DND-41 (cell line): ENCODE data around the gene FOXP4.

Experiments used
- ATAC-seq: fragments of 200-7000 bp; cut with Tn5 transposase; 3 replicates; pipeline ENCODE4 v1.9.1; 2021; ENCODE audit warnings: low read depth; ENCODE audit not compliant: insufficient read depth
- DNase-seq: peaks from one replicate; pipeline ENCODE4 v3.0.0-alpha.2; 2020
- H2AFZ ChIP-seq: 2 replicates; pipeline ENCODE4 v1.6.0; 2012; ENCODE audit warnings: low read depth, low read length
- H3K27ac ChIP-seq: 2 replicates; pipeline ENCODE4 v1.5.1; 2012; ENCODE audit warnings: low read length, inconsistent platforms
- H3K27me3 ChIP-seq: fragments of 200-600 bp; sonication (generic); 2 replicates; pipeline ENCODE4 v1.6.0; 2012; ENCODE audit warnings: low read length, mild to moderate bottlenecking, inconsistent platforms; ENCODE audit not compliant: insufficient read depth, poor library complexity
- H3K36me3 ChIP-seq: 2 replicates; pipeline ENCODE4 v1.5.1; 2012; ENCODE audit warnings: low read length, inconsistent platforms; ENCODE audit not compliant: insufficient read depth
- H3K4me1 ChIP-seq: 2 replicates; pipeline ENCODE4 v1.5.1; 2012; ENCODE audit warnings: mild to moderate bottlenecking, low read length; ENCODE audit not compliant: insufficient read depth
- H3K4me2 ChIP-seq: 2 replicates; pipeline ENCODE4 v1.6.0; 2012; ENCODE audit warnings: mild to moderate bottlenecking, moderate library complexity, low read length, inconsistent platforms; ENCODE audit not compliant: insufficient read depth
- H3K4me3 ChIP-seq, 2 experiments: fragments of 200-600 bp in 1 of 2; shearing (Covaris generic) in 1 of 2; 2 replicates each; pipeline ENCODE4 v1.5.1; 2012 to 2016; ENCODE audit warnings: inconsistent platforms in 2 of 2, low read length in 2 of 2, mild to moderate bottlenecking in 2 of 2, low read depth in 1 of 2, moderate library complexity in 1 of 2
- H3K79me2 ChIP-seq: 2 replicates; pipeline ENCODE4 v1.6.0; 2012; ENCODE audit warnings: low read length, inconsistent platforms; ENCODE audit not compliant: insufficient read depth
- H3K9ac ChIP-seq: 2 replicates; pipeline ENCODE4 v1.6.0; 2012; ENCODE audit warnings: low read depth, mild to moderate bottlenecking, inconsistent platforms, low read length, moderate library complexity
- H3K9me3 ChIP-seq: 2 replicates; pipeline ENCODE4 v1.5.1; 2012; ENCODE audit warnings: low read length, moderate library complexity, mild to moderate bottlenecking, inconsistent platforms; ENCODE audit not compliant: insufficient read depth, severe bottlenecking
- H4K20me1 ChIP-seq: 2 replicates; pipeline ENCODE4 v1.6.0; 2012; ENCODE audit warnings: low read length; ENCODE audit not compliant: insufficient read depth
- EZH2 ChIP-seq: IDR thresholded peaks from 3 replicates; pipeline ENCODE4 v1.6.1; 2012; ENCODE audit warnings: borderline replicate concordance, low read depth, mild to moderate bottlenecking, moderate library complexity, low read length, inconsistent platforms; ENCODE audit not compliant: severe bottlenecking
- TF ChIP-seq, protein P1 (sequence below): IDR thresholded peaks from 2 replicates; pipeline ENCODE4 v1.5.1; 2012; ENCODE audit warnings: borderline replicate concordance, low read length, moderate library complexity, mild to moderate bottlenecking; ENCODE audit not compliant: poor library complexity, severe bottlenecking; ENCODE audit errors: extremely low read depth

The FOXP4 gene

GRCh38 chr6:41607036-41607435, 60.9 kb downstream of the FOXP4 start:
- ATAC-seq: no peak
- Histone ChIP-seq H3K36me3 (no peaks in the 10 kb centered on the region), H3K27ac (no peak overlapping the region), H3K9me3 (no peaks in the 10 kb centered on the region), H2AFZ (no peak overlapping the region), H3K27me3 (no peaks in the 10 kb centered on the region), H3K4me3 (no peak overlapping the region), H3K4me1 (peaks cover 13% of the 10 kb centered on the region), H4K20me1 (no peaks in the 10 kb centered on the region), H3K4me2 (no peak overlapping the region), H3K79me2 (no peaks in the 10 kb centered on the region), H3K9ac (no peak overlapping the region)
- no peak for TF ChIP-seq EZH2
- DNase-seq: no peak

DNA sequence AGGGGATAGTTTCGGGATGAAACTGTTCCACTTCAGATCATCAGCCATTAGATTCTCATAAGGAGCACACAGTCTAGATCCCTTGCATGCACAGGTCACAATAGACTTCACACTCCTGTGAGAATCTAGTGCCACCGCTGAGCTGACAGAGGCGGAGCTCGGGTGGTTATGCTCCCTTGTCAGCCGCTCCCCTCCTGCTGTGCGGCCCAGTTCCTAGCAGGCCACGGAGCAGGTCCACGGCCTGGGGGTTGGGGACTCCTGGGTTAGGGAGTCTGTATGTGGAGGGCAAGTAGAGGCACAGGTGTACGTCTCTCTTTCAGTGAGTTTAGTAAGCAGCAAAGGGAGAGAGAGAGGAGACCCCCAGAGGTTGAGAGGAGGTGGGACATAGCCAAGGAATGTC, 61.6 kb downstream of the FOXP4 start:
- Histone ChIP-seq H3K4me2 (no peak overlapping the region), H3K36me3 (no peaks in the 10 kb centered on the region), H3K4me1 (peaks cover 8% of the 10 kb centered on the region), H3K27ac (no peak overlapping the region), H3K9me3 (no peaks in the 10 kb centered on the region), H3K27me3 (no peaks in the 10 kb centered on the region), H3K9ac (no peak overlapping the region), H3K4me3 (no peak overlapping the region), H4K20me1 (no peaks in the 10 kb centered on the region), H2AFZ (no peak overlapping the region), H3K79me2 (no peaks in the 10 kb centered on the region)
- TF ChIP-seq, protein P1, sequence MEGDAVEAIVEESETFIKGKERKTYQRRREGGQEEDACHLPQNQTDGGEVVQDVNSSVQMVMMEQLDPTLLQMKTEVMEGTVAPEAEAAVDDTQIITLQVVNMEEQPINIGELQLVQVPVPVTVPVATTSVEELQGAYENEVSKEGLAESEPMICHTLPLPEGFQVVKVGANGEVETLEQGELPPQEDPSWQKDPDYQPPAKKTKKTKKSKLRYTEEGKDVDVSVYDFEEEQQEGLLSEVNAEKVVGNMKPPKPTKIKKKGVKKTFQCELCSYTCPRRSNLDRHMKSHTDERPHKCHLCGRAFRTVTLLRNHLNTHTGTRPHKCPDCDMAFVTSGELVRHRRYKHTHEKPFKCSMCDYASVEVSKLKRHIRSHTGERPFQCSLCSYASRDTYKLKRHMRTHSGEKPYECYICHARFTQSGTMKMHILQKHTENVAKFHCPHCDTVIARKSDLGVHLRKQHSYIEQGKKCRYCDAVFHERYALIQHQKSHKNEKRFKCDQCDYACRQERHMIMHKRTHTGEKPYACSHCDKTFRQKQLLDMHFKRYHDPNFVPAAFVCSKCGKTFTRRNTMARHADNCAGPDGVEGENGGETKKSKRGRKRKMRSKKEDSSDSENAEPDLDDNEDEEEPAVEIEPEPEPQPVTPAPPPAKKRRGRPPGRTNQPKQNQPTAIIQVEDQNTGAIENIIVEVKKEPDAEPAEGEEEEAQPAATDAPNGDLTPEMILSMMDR: no peak
- no peak for TF ChIP-seq EZH2
- DNase-seq: no peak
- no peak for ATAC-seq

DNA sequence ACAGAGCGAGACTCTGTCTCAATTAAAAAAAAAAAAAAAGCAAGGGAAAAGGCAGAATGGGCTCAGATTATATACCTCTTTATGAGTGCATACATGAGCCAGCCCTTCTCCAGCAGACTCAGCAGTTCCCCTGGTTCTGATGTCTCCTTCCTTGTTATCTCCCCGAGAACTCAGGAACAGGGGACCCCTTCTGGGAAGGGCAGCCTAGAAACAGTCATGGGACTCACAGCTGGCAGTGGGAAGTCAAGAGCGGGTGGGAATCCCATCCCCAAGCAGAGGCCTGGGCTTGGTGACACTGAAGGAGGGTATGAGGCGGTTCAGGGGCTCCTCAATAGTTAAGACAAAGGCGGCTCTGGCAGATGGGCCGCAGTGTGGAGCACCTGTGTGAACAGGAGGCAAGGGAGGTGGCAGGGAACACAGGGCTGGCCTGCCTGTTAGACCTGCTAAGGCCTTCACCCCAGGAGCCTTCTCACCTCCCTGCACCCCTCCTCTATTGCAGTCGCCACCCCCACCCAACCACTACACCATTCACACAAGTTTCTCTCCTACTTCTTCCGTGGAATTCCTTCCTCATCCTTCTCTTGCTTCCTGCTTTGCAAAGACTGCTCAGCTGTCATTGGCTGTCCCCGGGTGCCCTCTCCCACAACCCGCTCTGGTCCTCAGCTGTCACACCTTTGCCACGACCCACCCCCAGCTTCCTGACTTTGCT, 62.4 kb downstream of the FOXP4 start:
- no peak overlapping the region for H3K4me2 ChIP-seq
- H3K79me2 ChIP-seq: no peaks in the 10 kb centered on the region
- H4K20me1 ChIP-seq: no peaks in the 10 kb centered on the region
- no peak overlapping the region for H3K4me3 ChIP-seq
- H3K9me3 ChIP-seq: no peaks in the 10 kb centered on the region
- no peaks in the 10 kb centered on the region for H3K4me1 ChIP-seq
- no peaks in the 10 kb centered on the region for H3K27me3 ChIP-seq
- DNase-seq (no peak), ATAC-seq (no peak)
- no peaks in the 10 kb centered on the region for H3K36me3 ChIP-seq
- TF ChIP-seq, protein P1: no peak
- no peak for TF ChIP-seq EZH2
- H2AFZ ChIP-seq: no peak overlapping the region
- no peak overlapping the region for H3K9ac ChIP-seq
- no peak overlapping the region for H3K27ac ChIP-seq

DNA sequence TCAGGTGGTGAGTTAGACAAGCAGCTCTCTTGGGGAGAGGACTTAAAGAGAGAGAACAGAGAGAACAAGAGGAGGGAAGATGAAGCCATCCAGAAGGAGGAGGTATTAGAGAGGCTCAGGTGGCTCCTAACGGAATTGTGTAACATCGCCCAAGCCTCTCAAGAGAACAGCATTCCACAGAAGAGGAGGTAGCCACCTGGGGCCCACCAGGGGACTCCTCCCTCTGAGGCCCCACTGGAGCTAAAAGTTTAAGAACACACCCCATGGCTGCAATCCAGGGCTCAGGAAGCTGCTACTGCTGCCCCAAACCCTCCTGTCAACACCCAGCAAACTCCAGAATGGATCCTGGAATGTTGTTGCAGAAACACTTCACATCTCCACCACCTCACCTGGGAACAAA, 68.5 kb downstream of the FOXP4 start:
- H3K4me2 ChIP-seq: no peak overlapping the region
- H3K27ac ChIP-seq: no peak overlapping the region
- no peak overlapping the region for H2AFZ ChIP-seq
- TF ChIP-seq EZH2: no peak
- TF ChIP-seq, protein P1: no peak
- no peaks in the 10 kb centered on the region for H3K27me3 ChIP-seq
- H4K20me1 ChIP-seq: no peaks in the 10 kb centered on the region
- H3K4me3 ChIP-seq: no peak overlapping the region
- DNase-seq: no peak
- H3K36me3 ChIP-seq: no peaks in the 10 kb centered on the region
- H3K9ac ChIP-seq: no peak overlapping the region
- no peaks in the 10 kb centered on the region for H3K4me1 ChIP-seq
- H3K79me2 ChIP-seq: no peaks in the 10 kb centered on the region
- H3K9me3 ChIP-seq: no peaks in the 10 kb centered on the region
- no peak for ATAC-seq
